CD1c-positive myeloid dendritic cell (primary cell): Measurements from ENCODE around the gene RELN.
"Not testable (repeated sequence)": the region's sequence is repeated elsewhere in the genome, so short reads cannot be mapped to it uniquely, and the experiment has no call there.

Experiments
- DNase-seq: peaks from one replicate; pipeline ENCODE4 v3.0.0-alpha.2; 2016; ENCODE audit errors: extremely low spot score

RELN gene

GRCh38 chr7:103843689-103844480, 145.6 kb downstream of the RELN start:
- no peak for DNase-seq

GRCh38 chr7:103833401-103833800, 156.1 kb downstream of the RELN start:
- no peak for DNase-seq

GRCh38 chr7:103832438-103832837, 157.0 kb downstream of the RELN start:
- no peak for DNase-seq

DNA sequence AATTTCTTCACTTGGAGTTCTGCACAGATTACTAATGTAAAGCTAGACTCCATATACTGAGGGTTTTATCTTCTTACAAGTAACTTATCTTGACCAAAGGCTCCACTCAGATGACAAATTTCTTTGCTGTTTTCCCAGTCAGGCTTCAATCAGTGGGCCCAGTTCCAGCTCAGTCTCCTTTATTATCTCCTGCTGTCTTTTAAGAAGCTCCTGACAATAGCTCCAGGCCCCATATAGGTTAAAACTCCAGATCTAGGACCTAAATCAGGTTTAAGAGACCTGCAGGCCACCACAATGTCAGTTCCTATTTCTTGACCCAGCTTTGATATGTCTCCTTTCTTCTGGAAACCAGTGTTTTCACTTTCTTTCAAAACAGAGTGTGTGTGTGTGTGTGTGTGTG, 165.2 kb downstream of the RELN start:
- DNase-seq: no peak

GRCh38 chr7:103823084-103823483, 166.4 kb downstream of the RELN start:
- no peak for DNase-seq

DNA sequence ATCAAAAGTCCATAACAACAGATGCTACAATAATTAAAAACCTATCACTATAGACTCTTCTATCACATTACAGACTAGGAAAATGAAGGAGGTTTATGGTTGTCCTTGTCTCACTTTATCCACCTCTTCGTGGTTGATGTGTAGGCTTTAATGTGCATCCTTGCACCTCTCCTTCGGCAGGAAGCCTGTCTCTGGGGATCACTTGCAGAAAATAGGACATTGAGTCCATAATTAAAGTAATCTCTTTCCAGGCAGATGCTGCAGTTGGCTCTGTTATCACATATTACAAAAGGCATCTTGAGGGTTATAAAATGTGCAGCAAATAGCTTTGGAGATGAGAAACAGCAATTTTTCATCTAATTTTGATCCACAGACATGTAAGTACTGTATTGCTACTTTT, 168.4 kb downstream of the RELN start:
- no peak for DNase-seq

DNA sequence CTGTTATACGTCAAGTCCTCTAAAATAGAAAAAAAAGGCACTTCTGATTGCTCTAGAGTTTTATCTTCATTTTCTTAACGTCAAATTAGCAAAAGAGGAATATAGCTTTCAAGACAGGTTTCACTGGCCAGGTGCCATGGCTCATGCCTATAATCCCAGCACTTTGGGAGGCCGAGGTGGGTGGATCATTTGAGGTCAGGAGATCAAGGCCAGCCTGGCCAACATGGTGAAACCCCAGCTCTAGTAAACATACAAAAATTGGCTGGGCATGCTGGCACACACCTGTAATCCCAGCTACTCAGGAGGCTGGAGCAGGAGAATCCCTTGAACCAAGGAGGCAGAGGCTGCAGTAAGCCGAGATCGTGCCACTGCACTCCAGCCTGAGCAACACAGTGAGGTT, 173.5 kb downstream of the RELN start:
- DNase-seq: not testable (repeated sequence)

DNA sequence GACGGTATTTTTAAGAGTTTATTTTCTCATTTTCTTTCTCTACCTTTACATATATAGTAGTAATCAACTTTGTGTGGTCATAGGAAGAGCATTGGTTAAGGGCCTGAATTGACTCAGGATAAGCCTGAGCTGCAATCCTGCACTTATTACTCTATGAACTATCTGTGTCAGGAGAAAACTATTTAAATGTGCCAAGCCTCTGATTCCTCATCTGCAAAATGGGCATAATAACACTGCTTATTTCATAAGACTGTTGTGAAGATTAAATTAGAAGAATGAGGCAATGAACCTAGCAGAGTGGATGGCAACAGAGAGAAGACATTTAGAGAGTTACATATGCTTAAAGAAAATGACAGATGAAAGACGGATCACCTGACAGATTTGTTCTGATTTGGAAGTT, 175.5 kb downstream of the RELN start:
- DNase-seq: no peak

DNA sequence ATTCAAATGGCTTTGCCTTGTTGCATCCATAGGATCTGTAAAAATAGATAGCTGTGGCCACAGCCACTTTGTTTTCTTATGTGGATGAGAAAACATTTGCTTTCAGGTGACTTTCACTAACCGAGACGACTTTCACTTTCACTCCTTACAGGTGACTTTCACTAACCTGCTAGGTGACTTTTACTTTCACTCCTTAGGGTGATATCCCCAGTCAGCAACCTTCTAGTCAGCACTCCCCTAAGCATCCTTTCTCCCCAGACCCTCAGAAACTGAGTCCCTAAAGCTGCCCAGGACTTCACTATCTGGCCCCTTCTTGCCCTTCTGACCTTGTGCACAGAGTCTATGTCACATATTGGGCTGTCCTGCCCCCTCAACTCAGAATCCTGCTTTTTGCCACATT, 177.5 kb downstream of the RELN start:
- no peak for DNase-seq

GRCh38 chr7:103811290-103811689, 178.2 kb downstream of the RELN start:
- no peak for DNase-seq

GRCh38 chr7:103810112-103810744, 179.2 kb downstream of the RELN start:
- DNase-seq: no peak

DNA sequence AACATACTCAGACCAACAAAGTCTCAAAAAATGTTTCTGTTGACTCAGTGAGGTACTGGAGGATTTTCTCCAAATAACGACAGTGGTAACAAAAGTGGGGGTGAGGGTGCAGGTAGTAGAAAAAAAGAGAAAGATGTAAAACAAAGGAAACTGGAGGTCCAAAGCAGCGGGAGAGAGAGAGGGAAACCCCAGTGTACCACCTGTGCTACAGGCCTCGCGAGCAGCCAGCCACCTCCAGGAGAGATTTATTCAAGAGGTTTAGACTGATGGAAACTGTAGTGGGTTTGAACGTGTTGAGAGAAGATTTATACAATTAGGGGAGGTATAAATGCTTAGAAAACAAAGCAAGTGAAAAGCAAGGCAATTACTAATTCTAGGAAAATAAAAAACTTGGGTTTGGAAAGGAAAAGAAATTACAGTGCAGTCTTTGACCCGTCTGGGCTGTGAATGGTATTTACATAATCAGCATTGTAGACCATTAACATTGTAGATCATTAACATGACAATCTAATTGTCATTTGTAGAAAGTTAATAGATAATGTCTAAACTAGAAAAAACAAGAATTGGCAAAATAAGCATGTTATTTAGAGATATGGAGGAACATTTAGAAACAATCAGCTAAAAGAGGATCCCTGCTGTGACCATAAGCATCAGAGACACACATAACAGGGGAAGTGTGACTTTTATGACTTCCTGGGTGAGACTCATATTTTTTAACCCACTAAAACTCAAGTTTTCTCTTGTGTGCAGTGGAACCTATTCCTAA, 180.0 kb downstream of the RELN start:
- DNase-seq: no peak

- DNase-seq: no peak
These were observed 184.1 kb downstream of the RELN start for GRCh38 chr7:103805346-103805745.

DNA sequence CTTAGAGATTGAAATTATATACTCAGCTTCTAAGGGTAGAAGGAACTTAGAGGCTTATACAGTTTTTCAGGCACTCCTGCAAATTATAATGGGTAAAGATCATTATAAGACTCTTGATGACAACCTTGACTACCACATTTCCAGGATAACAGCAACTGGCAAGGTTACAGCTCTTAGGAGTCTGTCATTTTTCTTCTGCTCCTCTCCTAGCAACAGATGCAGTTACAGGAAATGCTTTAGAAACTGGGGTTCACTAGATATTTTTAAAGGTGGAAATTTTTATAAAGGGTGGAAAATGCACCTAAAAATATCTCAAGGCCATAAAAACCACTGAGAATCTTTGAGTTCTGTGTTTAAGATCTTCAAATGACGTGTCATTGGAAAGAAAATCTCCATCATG, 185.8 kb downstream of the RELN start:
- no peak for DNase-seq

GRCh38 chr7:103799298-103799697, 190.2 kb downstream of the RELN start:
- no peak for DNase-seq

DNA sequence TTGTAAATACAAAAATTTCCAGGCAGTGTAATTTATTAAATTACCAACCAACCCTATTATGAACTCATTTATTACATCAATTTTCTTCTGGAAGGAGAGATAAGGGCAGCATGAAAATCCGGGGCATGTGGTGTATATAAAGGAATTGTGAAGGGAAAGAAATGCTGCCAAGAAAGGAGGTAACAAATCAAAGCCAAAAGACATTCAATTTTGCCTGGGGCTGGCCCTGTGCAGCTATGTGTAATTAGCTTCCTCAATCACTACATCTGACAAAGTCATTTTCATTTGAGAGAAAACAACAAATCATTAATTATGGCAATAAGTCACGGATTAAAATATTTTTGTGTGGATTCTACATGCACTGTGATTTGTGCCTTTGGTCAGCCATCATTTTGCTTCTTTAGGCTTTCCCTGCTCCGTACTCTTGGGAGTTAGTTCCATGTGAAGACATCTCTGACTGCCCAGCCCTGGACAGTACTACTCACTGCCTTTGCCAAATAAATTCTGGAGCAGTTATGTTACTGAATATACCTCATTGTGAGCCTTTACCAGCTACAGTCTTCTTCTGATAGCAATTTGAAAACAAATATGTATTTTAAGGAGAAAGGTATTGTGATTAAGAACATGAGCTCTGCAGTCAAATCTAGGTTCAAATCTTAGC, 191.7 kb downstream of the RELN start:
- DNase-seq: no peak

DNA sequence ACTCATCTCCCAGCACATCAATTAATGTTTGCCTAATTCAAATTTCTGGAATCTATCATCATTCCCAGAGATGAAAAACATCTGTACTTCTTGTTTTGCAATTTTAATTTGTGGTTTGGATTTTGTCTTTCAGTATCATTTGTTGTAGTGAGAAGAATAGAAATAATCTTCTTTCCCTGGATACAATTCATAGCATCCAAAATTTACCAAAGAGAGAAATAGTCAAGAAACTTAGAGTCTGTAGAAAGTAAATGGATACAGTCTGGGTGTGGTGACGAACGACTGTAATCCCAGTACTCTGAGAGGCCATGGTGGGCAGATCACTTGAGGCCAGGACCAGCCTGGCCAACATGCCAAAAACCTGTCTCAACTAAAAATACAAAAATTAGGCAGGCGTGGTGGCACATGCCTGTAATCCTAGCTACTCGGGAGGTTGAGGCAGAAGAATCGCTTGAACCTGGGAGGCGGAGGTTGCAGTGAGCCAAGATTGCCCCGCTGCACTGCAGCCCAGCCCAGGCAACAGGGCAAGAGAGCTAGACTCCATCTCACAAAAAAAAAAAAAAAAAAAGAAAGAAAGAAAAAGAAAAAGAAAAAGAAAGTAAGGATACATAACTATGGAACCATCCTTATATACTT, 193.0 kb downstream of the RELN start:
- DNase-seq: no peak

- DNase-seq: no peak
These were observed 193.7 kb downstream of the RELN start for GRCh38 chr7:103795787-103796186.

GRCh38 chr7:103795107-103795506, 194.4 kb downstream of the RELN start:
- DNase-seq: no peak

DNA sequence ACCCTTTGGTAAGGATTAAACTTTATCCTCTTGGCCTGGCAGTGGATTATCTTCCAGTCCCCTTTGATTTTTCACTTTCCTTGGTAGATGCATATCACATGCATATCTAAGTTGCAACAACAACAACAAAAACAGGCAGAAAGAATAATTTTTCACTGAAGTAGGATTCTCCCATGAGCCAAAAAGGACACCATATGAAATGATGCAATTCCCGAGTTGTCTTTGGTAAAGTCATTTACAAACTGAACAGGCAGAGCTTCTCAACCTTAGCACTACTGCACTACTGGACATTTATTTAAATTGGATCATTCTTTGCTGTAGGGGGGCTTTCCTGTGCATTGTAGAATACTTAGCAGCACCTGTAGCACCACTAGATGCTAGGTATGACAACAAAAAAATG, 195.0 kb downstream of the RELN start:
- DNase-seq: no peak

- no peak for DNase-seq
These were observed 195.8 kb downstream of the RELN start for GRCh38 chr7:103793614-103794013.

- no peak for DNase-seq
These were observed 197.6 kb downstream of the RELN start for GRCh38 chr7:103791894-103792293.
